HCT116 (cell line): ENCODE data around the gene CECR2.

Source experiments
- ELF1 ChIP-seq: IDR thresholded peaks from 2 replicates; pipeline ENCODE4 v1.6.1; 2012; ENCODE audit warnings: low read depth, borderline replicate concordance
- POLR2A ChIP-seq: IDR thresholded peaks from 2 replicates; pipeline ENCODE4 v1.7.0; 2011; ENCODE audit warnings: borderline replicate concordance; ENCODE audit not compliant: insufficient read depth, insufficient read length; ENCODE audit errors: extremely low read depth
- POLR2AphosphoS5 ChIP-seq: IDR thresholded peaks from 2 replicates; pipeline ENCODE4 v1.6.1; 2011; ENCODE audit warnings: mild to moderate bottlenecking, low read depth, low read length, moderate library complexity
- RAD21 ChIP-seq: IDR thresholded peaks from 2 replicates; pipeline ENCODE4 v1.6.1; 2012; ENCODE audit warnings: low read depth, mild to moderate bottlenecking
- REST ChIP-seq: IDR thresholded peaks from 2 replicates; pipeline ENCODE4 v1.6.1; 2012; ENCODE audit warnings: low read depth
- SRF ChIP-seq: IDR thresholded peaks from 2 replicates; pipeline ENCODE4 v1.6.1; 2012; ENCODE audit warnings: low read depth
- TF ChIP-seq, protein P1 (sequence below), 3 experiments: fragments of 200-600 bp in 1 of 3; sonication (generic) in 1 of 3; IDR thresholded peaks in 2 of 3; conservative IDR thresholded peaks in 1 of 3; 2 replicates each; pipeline ENCODE4 v1.5.1; 2012 to 2017; ENCODE audit warnings: low read depth in 2 of 3, low read length in 2 of 3, antibody characterized with exemption in 1 of 3, borderline replicate concordance in 1 of 3, control low read depth in 1 of 3, mild to moderate bottlenecking in 1 of 3, mixed read lengths in 1 of 3, mixed run types in 1 of 3, moderate library complexity in 1 of 3; ENCODE audit not compliant: insufficient read depth in 1 of 3
- TF ChIP-seq, protein P2 (sequence below): IDR thresholded peaks from 2 replicates; pipeline ENCODE4 v1.6.1; 2012

DNA sequence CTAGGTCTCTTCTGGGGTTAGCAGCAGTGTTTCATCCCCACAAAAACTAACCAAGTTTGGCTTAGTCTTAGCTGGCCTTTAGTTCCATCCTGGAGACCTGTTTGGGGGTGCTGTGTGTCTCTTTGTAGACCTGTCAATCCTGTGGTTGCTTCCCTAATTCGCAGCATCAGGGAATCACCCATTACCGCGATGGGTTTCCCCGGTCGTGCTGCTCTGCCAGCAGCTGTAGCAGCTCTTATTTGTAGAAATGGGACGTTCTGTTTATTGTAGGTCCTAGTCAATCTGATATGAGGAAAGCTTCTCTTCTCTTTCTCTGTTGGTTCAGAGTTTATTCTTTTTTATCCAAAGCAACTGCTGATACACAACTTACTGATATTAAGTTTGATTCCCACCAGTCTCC, 91.6 kb downstream of the CECR2 start:
- no peak for TF ChIP-seq ELF1
- no peak for TF ChIP-seq REST
- TF ChIP-seq SRF, result no peak
- TF ChIP-seq, protein P1, sequence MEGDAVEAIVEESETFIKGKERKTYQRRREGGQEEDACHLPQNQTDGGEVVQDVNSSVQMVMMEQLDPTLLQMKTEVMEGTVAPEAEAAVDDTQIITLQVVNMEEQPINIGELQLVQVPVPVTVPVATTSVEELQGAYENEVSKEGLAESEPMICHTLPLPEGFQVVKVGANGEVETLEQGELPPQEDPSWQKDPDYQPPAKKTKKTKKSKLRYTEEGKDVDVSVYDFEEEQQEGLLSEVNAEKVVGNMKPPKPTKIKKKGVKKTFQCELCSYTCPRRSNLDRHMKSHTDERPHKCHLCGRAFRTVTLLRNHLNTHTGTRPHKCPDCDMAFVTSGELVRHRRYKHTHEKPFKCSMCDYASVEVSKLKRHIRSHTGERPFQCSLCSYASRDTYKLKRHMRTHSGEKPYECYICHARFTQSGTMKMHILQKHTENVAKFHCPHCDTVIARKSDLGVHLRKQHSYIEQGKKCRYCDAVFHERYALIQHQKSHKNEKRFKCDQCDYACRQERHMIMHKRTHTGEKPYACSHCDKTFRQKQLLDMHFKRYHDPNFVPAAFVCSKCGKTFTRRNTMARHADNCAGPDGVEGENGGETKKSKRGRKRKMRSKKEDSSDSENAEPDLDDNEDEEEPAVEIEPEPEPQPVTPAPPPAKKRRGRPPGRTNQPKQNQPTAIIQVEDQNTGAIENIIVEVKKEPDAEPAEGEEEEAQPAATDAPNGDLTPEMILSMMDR (IDR thresholded peaks at IDR 0.05 in 2 of 3, conservative IDR thresholded peaks at IDR 0.05 in 1 of 3; ENCODE audit: borderline replicate concordance in 1 of 3, insufficient read depth in 1 of 3, low read depth in 2 of 3, low read length in 2 of 3), result no peak
- no peak for TF ChIP-seq RAD21
- TF ChIP-seq, protein P2, sequence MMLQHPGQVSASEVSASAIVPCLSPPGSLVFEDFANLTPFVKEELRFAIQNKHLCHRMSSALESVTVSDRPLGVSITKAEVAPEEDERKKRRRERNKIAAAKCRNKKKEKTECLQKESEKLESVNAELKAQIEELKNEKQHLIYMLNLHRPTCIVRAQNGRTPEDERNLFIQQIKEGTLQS, result no peak
- no peak for TF ChIP-seq POLR2AphosphoS5
- no peak for TF ChIP-seq POLR2A
